GM18873 (cell line): ENCODE measurements around the gene NKX6-1.

ENCODE experiments used
- ATAC-seq: cut with Tn5 transposase; IDR thresholded peaks from one replicate; pipeline ENCODE4 v1.9.1; 2021; ENCODE audit warnings: mild to moderate bottlenecking, moderate library complexity, moderate number of reproducible peaks; ENCODE audit not compliant: unreplicated experiment, low FRiP score

Gene NKX6-1

GRCh38 chr4:84498935-84499623, at the start of gene NKX6-1:
NKX6-1 (minus strand) TSS chr4:84499292; CDS start chr4:84498228, 1,064 bp downstream.
- ATAC-seq, result no peak

GRCh38 chr4:84547211-84547610, 48.1 kb upstream of the NKX6-1 start:
- no peak for ATAC-seq

- ATAC-seq, result no peak
These were observed 46.0 kb upstream of the NKX6-1 start for GRCh38 chr4:84545093-84545492.

- no peak for ATAC-seq
These were observed 36.8 kb upstream of the NKX6-1 start for GRCh38 chr4:84535901-84536300.

GRCh38 chr4:84531689-84532088, 32.6 kb upstream of the NKX6-1 start:
- no peak for ATAC-seq

GRCh38 chr4:84530871-84531270, 31.8 kb upstream of the NKX6-1 start:
- no peak for ATAC-seq

GRCh38 chr4:84530454-84530853, 31.4 kb upstream of the NKX6-1 start:
- no peak for ATAC-seq

GRCh38 chr4:84529169-84529751, 30.2 kb upstream of the NKX6-1 start:
- ATAC-seq, result no peak

- no peak for ATAC-seq
These were observed 28.3 kb upstream of the NKX6-1 start for GRCh38 chr4:84527391-84527790.

- ATAC-seq, result no peak
These were observed 16.0 kb upstream of the NKX6-1 start for GRCh38 chr4:84515075-84515474.

- no peak for ATAC-seq
These were observed 13.2 kb upstream of the NKX6-1 start for GRCh38 chr4:84512277-84512676.

- no peak for ATAC-seq
These were observed 12.6 kb upstream of the NKX6-1 start for GRCh38 chr4:84511703-84512102.

GRCh38 chr4:84507941-84508340, 8.8 kb upstream of the NKX6-1 start:
- no peak for ATAC-seq

GRCh38 chr4:84504821-84505220, 5.7 kb upstream of the NKX6-1 start:
- ATAC-seq, result no peak

- ATAC-seq, result no peak
These were observed 4.7 kb upstream of the NKX6-1 start for GRCh38 chr4:84503495-84504437.

- no peak for ATAC-seq
These were observed 3.9 kb upstream of the NKX6-1 start for GRCh38 chr4:84502955-84503373.

- ATAC-seq, result no peak
These were observed 3.4 kb upstream of the NKX6-1 start for GRCh38 chr4:84502333-84502954.

GRCh38 chr4:84501721-84502267, 2.7 kb upstream of the NKX6-1 start:
- no peak for ATAC-seq

GRCh38 chr4:84501202-84501503, 2.1 kb upstream of the NKX6-1 start:
- no peak for ATAC-seq

GRCh38 chr4:84500386-84501201, 1.5 kb upstream of the NKX6-1 start:
- no peak for ATAC-seq
